H1 (cell line): Measurements from ENCODE around the gene LCN15. TPM values are rescaled to one million over a fixed set of nuclear protein-coding genes. Genes with fewer than 3 reads are reported as not detected.

Experiments used
- JUN ChIP-seq: IDR thresholded peaks from 2 replicates; pipeline ENCODE4 v1.6.1; 2011; ENCODE audit warnings: low read depth, mild to moderate bottlenecking, improper control_type of control experiment, low read length
- SAP30 ChIP-seq: fragments of 300-600 bp; sonication (generic); IDR thresholded peaks from 2 replicates; pipeline ENCODE4 v1.7.1; 2012; ENCODE audit warnings: low read length, moderate library complexity, mild to moderate bottlenecking, inconsistent platforms; ENCODE audit not compliant: insufficient read depth, insufficient replicate concordance
- polyA plus RNA-seq, 7 experiments: library from polyadenylated mRNA; depleted of rRNA in 3 of 7; stranded (reverse) in 5 of 7; unstranded in 2 of 7; fragments of >200 nt in 5 of 7; fragments of 200-250 nt in 2 of 7; gene quantifications; 1 replicate in 5 of 7; 2 replicates in 1 of 7; 4 replicates in 1 of 7; pipeline versions ENCODE4 v1.2.1 to v1.2.3, GENCODE V29; 2011 to 2013; ENCODE audit warnings: missing spikeins in 2 of 7, mixed read lengths in 2 of 7
- total RNA-seq: library from RNA; stranded (reverse); fragmentation: NEBNext Ultra II Directional; extraction: Animal tissue kit (Norgen Biotek cat#: 25700); gene quantifications from 2 replicates; pipeline ENCODE4 v1.2.1, GENCODE V29; 2021
- TF ChIP-seq, protein P1 (sequence below): fragments of 300-600 bp; sonication (generic); IDR thresholded peaks from 2 replicates; pipeline ENCODE4 v1.7.1; 2012; ENCODE audit warnings: low read length, moderate library complexity, mild to moderate bottlenecking, inconsistent platforms; ENCODE audit not compliant: insufficient replicate concordance

Gene LCN15
- total and polyA plus RNA-seq, 2 of the 8 experiments (the other 6 are each of a cell fraction or from before 2014, with no cell fraction given) = 0.08 to 0.47 TPM

DNA sequence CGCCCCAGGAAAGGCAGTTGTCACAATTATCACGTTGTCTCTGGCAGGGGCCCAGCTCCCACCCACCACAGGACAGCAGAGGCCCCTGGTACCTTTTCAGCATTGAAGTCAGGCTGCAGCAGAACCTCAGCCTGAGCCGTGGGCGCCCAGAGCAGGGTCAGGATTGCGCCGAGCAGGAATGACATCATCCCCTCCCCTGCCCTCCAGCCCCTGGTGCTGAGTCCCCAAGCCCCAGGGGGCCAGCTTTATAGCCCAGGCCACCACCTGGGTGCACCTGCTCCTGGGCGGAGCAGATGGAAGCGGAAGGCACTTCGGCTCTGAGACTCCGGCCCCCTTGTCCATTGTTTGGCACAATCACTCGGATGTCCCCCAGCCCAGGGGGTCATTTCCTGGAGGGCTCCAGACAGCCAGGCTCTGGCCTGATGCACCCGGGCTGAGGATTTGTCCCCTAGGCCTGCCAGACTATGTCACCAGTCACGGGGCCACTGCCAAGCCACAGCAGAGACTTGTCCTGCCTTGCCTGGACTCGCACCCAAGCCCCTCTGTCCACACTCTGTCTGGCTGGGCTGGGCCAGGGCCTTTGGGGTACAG is at the start of gene LCN15 (continued):
- TF ChIP-seq, protein P1, sequence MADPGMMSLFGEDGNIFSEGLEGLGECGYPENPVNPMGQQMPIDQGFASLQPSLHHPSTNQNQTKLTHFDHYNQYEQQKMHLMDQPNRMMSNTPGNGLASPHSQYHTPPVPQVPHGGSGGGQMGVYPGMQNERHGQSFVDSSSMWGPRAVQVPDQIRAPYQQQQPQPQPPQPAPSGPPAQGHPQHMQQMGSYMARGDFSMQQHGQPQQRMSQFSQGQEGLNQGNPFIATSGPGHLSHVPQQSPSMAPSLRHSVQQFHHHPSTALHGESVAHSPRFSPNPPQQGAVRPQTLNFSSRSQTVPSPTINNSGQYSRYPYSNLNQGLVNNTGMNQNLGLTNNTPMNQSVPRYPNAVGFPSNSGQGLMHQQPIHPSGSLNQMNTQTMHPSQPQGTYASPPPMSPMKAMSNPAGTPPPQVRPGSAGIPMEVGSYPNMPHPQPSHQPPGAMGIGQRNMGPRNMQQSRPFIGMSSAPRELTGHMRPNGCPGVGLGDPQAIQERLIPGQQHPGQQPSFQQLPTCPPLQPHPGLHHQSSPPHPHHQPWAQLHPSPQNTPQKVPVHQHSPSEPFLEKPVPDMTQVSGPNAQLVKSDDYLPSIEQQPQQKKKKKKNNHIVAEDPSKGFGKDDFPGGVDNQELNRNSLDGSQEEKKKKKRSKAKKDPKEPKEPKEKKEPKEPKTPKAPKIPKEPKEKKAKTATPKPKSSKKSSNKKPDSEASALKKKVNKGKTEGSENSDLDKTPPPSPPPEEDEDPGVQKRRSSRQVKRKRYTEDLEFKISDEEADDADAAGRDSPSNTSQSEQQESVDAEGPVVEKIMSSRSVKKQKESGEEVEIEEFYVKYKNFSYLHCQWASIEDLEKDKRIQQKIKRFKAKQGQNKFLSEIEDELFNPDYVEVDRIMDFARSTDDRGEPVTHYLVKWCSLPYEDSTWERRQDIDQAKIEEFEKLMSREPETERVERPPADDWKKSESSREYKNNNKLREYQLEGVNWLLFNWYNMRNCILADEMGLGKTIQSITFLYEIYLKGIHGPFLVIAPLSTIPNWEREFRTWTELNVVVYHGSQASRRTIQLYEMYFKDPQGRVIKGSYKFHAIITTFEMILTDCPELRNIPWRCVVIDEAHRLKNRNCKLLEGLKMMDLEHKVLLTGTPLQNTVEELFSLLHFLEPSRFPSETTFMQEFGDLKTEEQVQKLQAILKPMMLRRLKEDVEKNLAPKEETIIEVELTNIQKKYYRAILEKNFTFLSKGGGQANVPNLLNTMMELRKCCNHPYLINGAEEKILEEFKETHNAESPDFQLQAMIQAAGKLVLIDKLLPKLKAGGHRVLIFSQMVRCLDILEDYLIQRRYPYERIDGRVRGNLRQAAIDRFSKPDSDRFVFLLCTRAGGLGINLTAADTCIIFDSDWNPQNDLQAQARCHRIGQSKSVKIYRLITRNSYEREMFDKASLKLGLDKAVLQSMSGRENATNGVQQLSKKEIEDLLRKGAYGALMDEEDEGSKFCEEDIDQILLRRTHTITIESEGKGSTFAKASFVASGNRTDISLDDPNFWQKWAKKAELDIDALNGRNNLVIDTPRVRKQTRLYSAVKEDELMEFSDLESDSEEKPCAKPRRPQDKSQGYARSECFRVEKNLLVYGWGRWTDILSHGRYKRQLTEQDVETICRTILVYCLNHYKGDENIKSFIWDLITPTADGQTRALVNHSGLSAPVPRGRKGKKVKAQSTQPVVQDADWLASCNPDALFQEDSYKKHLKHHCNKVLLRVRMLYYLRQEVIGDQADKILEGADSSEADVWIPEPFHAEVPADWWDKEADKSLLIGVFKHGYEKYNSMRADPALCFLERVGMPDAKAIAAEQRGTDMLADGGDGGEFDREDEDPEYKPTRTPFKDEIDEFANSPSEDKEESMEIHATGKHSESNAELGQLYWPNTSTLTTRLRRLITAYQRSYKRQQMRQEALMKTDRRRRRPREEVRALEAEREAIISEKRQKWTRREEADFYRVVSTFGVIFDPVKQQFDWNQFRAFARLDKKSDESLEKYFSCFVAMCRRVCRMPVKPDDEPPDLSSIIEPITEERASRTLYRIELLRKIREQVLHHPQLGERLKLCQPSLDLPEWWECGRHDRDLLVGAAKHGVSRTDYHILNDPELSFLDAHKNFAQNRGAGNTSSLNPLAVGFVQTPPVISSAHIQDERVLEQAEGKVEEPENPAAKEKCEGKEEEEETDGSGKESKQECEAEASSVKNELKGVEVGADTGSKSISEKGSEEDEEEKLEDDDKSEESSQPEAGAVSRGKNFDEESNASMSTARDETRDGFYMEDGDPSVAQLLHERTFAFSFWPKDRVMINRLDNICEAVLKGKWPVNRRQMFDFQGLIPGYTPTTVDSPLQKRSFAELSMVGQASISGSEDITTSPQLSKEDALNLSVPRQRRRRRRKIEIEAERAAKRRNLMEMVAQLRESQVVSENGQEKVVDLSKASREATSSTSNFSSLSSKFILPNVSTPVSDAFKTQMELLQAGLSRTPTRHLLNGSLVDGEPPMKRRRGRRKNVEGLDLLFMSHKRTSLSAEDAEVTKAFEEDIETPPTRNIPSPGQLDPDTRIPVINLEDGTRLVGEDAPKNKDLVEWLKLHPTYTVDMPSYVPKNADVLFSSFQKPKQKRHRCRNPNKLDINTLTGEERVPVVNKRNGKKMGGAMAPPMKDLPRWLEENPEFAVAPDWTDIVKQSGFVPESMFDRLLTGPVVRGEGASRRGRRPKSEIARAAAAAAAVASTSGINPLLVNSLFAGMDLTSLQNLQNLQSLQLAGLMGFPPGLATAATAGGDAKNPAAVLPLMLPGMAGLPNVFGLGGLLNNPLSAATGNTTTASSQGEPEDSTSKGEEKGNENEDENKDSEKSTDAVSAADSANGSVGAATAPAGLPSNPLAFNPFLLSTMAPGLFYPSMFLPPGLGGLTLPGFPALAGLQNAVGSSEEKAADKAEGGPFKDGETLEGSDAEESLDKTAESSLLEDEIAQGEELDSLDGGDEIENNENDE = no peak
- TF ChIP-seq SAP30 (no peak), JUN (no peak)
- TF ChIP-seq, all 59 proteins: peak for 0
